Ishikawa (cell line): ENCODE measurements around the gene ENOX2.

Experiments used
- EGR1 ChIP-seq: IDR thresholded peaks from 2 replicates; pipeline ENCODE4 v1.6.1; 2012
- EP300 ChIP-seq: IDR thresholded peaks from 2 replicates; pipeline ENCODE4 v1.6.1; 2012; ENCODE audit warnings: borderline replicate concordance
- RAD21 ChIP-seq: IDR thresholded peaks from 2 replicates; pipeline ENCODE4 v1.6.1; 2012; ENCODE audit warnings: low read depth
- TAF1 ChIP-seq: IDR thresholded peaks from 2 replicates; pipeline ENCODE4 v1.6.1; 2012; ENCODE audit warnings: low read depth, mild to moderate bottlenecking
- TF ChIP-seq, protein P1 (sequence below): IDR thresholded peaks from 2 replicates; pipeline ENCODE4 v1.6.1; 2012; ENCODE audit warnings: low read depth, mild to moderate bottlenecking

- TF ChIP-seq RAD21, result no peak
- TF ChIP-seq, protein P1, sequence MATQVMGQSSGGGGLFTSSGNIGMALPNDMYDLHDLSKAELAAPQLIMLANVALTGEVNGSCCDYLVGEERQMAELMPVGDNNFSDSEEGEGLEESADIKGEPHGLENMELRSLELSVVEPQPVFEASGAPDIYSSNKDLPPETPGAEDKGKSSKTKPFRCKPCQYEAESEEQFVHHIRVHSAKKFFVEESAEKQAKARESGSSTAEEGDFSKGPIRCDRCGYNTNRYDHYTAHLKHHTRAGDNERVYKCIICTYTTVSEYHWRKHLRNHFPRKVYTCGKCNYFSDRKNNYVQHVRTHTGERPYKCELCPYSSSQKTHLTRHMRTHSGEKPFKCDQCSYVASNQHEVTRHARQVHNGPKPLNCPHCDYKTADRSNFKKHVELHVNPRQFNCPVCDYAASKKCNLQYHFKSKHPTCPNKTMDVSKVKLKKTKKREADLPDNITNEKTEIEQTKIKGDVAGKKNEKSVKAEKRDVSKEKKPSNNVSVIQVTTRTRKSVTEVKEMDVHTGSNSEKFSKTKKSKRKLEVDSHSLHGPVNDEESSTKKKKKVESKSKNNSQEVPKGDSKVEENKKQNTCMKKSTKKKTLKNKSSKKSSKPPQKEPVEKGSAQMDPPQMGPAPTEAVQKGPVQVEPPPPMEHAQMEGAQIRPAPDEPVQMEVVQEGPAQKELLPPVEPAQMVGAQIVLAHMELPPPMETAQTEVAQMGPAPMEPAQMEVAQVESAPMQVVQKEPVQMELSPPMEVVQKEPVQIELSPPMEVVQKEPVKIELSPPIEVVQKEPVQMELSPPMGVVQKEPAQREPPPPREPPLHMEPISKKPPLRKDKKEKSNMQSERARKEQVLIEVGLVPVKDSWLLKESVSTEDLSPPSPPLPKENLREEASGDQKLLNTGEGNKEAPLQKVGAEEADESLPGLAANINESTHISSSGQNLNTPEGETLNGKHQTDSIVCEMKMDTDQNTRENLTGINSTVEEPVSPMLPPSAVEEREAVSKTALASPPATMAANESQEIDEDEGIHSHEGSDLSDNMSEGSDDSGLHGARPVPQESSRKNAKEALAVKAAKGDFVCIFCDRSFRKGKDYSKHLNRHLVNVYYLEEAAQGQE, result no peak
- no peak for TF ChIP-seq EP300
- no peak for TF ChIP-seq EGR1
- no peak for TF ChIP-seq TAF1
Measured at GRCh38 chrX:130771230-130771629, 131.8 kb downstream of the ENOX2 start.
